CD14-positive monocyte (primary cell): ENCODE data around the gene DUOX2. TPM values are rescaled to one million over a fixed set of nuclear protein-coding genes. Genes with fewer than 3 reads are reported as not detected.
"Not testable (repeated sequence)": the region's sequence is repeated elsewhere in the genome, so short reads cannot be mapped to it uniquely, and the experiment has no call there.

Experiments used
- DNase-seq, 3 donors: peaks; one replicate each; pipeline ENCODE4 v3.0.0-alpha.2; 2011 to 2022
- H2AFZ ChIP-seq: 2 replicates; pipeline ENCODE4 v1.6.0; 2012; ENCODE audit warnings: mild to moderate bottlenecking, low read depth, low read length, inconsistent platforms; ENCODE audit not compliant: insufficient read depth, poor library complexity, severe bottlenecking
- H3K27ac ChIP-seq, 2 donors: 1 replicate in 1 of 2; 2 replicates in 1 of 2; pipeline ENCODE4 v1.5.1; 2012 to 2013; ENCODE audit warnings: low read length in 2 of 2, control low read depth in 1 of 2, inconsistent platforms in 1 of 2, low read depth in 1 of 2, mild to moderate bottlenecking in 1 of 2
- H3K27me3 ChIP-seq, 2 donors: one replicate each; pipeline versions ENCODE4 v1.6.0 to v1.6.1; 2011 to 2013; ENCODE audit warnings: low read length in 2 of 2; ENCODE audit not compliant: control insufficient read depth in 2 of 2, insufficient read depth in 2 of 2
- H3K36me3 ChIP-seq, 2 donors: replicated peaks in 1 of 2; 1 replicate in 1 of 2; 2 replicates in 1 of 2; pipeline versions ENCODE4 v1.5.1 to v1.6.1; 2012 to 2013; ENCODE audit warnings: low read length in 2 of 2, control low read depth in 1 of 2, inconsistent platforms in 1 of 2, mild to moderate bottlenecking in 1 of 2; ENCODE audit not compliant: insufficient read depth in 2 of 2, control insufficient read depth in 1 of 2
- H3K4me1 ChIP-seq, 2 donors: 1 replicate in 1 of 2; 2 replicates in 1 of 2; pipeline versions ENCODE4 v1.5.1 to v1.6.1; 2012 to 2013; ENCODE audit warnings: low read length in 2 of 2, control low read depth in 1 of 2, inconsistent platforms in 1 of 2, mild to moderate bottlenecking in 1 of 2, moderate library complexity in 1 of 2; ENCODE audit not compliant: insufficient read depth in 2 of 2, control insufficient read depth in 1 of 2
- H3K4me2 ChIP-seq: replicated peaks from 2 replicates; pipeline ENCODE3; 2012; ENCODE audit warnings: low read length, moderate library complexity, mild to moderate bottlenecking; ENCODE audit not compliant: poor library complexity, severe bottlenecking; ENCODE audit errors: extremely low read depth
- H3K4me3 ChIP-seq, 3 experiments: fragments of 200-600 bp in 1 of 3; sonication (generic) in 1 of 3; replicated peaks in 1 of 3; 1 replicate in 2 of 3; 2 replicates in 1 of 3; pipeline ENCODE4 v1.5.1; 2011 to 2013; ENCODE audit warnings: low read length in 3 of 3, mild to moderate bottlenecking in 3 of 3, control low read depth in 2 of 3, low read depth in 2 of 3, inconsistent platforms in 1 of 3, moderate library complexity in 1 of 3
- H3K79me2 ChIP-seq: 2 replicates; pipeline ENCODE4 v1.6.0; 2012; ENCODE audit warnings: mild to moderate bottlenecking, control low read depth, inconsistent platforms, low read length, moderate library complexity; ENCODE audit not compliant: insufficient read depth
- H3K9ac ChIP-seq: 2 replicates; pipeline ENCODE4 v1.6.0; 2017; ENCODE audit warnings: low read length, mild to moderate bottlenecking; ENCODE audit not compliant: insufficient read depth, poor library complexity, severe bottlenecking
- H3K9me3 ChIP-seq, 2 donors: replicated peaks in 1 of 2; 1 replicate in 1 of 2; 2 replicates in 1 of 2; pipeline versions ENCODE4 v1.5.1 to v1.6.1; 2012 to 2013; ENCODE audit warnings: low read length in 2 of 2, control low read depth in 1 of 2; ENCODE audit not compliant: control insufficient read depth in 1 of 2, insufficient read depth in 1 of 2
- H4K20me1 ChIP-seq: 2 replicates; pipeline ENCODE4 v1.6.0; 2012; ENCODE audit warnings: mild to moderate bottlenecking, low read length, control low read depth, moderate library complexity; ENCODE audit not compliant: insufficient read depth
- H3K27ac Mint-ChIP-seq, 7 donors: one replicate each; pipeline ENCODE4 v1.8.0; 2020; ENCODE audit warnings: mild to moderate bottlenecking in 7 of 7, mixed read lengths in 7 of 7, moderate library complexity in 6 of 7, inconsistent platforms in 2 of 7
- H3K27me3 Mint-ChIP-seq, 3 donors: one replicate each; pipeline ENCODE4 v1.8.0; 2021 to 2022; ENCODE audit warnings: low read depth in 3 of 3, mild to moderate bottlenecking in 3 of 3, mixed read lengths in 3 of 3, moderate library complexity in 3 of 3, inconsistent platforms in 1 of 3
- H3K36me3 Mint-ChIP-seq, 2 donors: one replicate each; pipeline ENCODE4 v1.8.0; 2020; ENCODE audit warnings: mixed read lengths in 2 of 2, inconsistent platforms in 1 of 2, mild to moderate bottlenecking in 1 of 2
- H3K4me1 Mint-ChIP-seq: one replicate; pipeline ENCODE4 v1.8.0; 2020; ENCODE audit warnings: mild to moderate bottlenecking, mixed read lengths
- H3K4me3 Mint-ChIP-seq, 2 donors: one replicate each; pipeline ENCODE4 v1.8.0; 2020; ENCODE audit warnings: mild to moderate bottlenecking in 2 of 2, mixed read lengths in 2 of 2, moderate library complexity in 1 of 2
- H3K9me3 Mint-ChIP-seq, 7 donors: one replicate each; pipeline ENCODE4 v1.8.0; 2020 to 2022; ENCODE audit warnings: mixed read lengths in 7 of 7, mild to moderate bottlenecking in 6 of 7, moderate library complexity in 6 of 7, inconsistent platforms in 2 of 7
- CTCF ChIP-seq: fragments of 200-600 bp; IDR thresholded peaks from one replicate; pipeline ENCODE4 v1.8.0; 2022; ENCODE audit warnings: antibody characterized with exemption, mild to moderate bottlenecking
- WGBS: methylation state at CpG from one replicate; pipeline ENCODE4 v1.1.5; 2013; ENCODE audit warnings: missing lambda C conversion rate; ENCODE audit not compliant: insufficient coverage; 5-methylcytosine and 5-hydroxymethylcytosine counted together
- intact Hi-C, 2 donors: fragments of 100-400 bp; cut with micrococcal nuclease; formaldehyde crosslinking; loops; one replicate each; pipeline versions ENCODE4 v1.15.0 to v1.15.1; 2023
- polyA plus RNA-seq, 3 donors: library from polyadenylated mRNA; depleted of rRNA in 1 of 3; unstranded in 2 of 3; stranded (reverse) in 1 of 3; fragments of 300-500 nt in 2 of 3; fragments of >200 nt in 1 of 3; fragmentation: Illumina TruSeq in 2 of 3; gene quantifications; 1 replicate in 2 of 3; 2 replicates in 1 of 3; pipeline ENCODE4 v1.2.3, GENCODE V29; 2012 to 2021

DUOX2 gene
- polyA plus RNA-seq, 3 donors = 0.01 TPM; not detected in 2

- intact Hi-C loops = no loop called here
- WGBS = no CpG with 5 or more reads among the region's 10 CpGs
- H3K4me3 ChIP-seq = no peak overlapping the region
- peaks cover 0 to 5% of the 10 kb centered on the region in 2 donors for H3K4me1 ChIP-seq
- TF ChIP-seq CTCF = no peak
- H3K27me3 ChIP-seq = peaks cover 29 to 54% of the 10 kb centered on the region in 2 donors
- Mint-ChIP-seq H3K4me3 (peak overlapping the region in 1 of 2 donors; percentile 60), H3K36me3 (no peaks in the 10 kb centered on the region), H3K9me3 (peaks cover 0 to 12% (median 3%) of the 10 kb centered on the region in 7 donors), H3K27ac (no peak overlapping the region), H3K27me3 (peaks cover 50 to 65% (median 55%) of the 10 kb centered on the region in 3 donors), H3K4me1 (peaks cover 10% of the 10 kb centered on the region)
- H3K79me2 ChIP-seq = no peaks in the 10 kb centered on the region
- no peak overlapping the region for H2AFZ ChIP-seq
- no peak overlapping the region for H3K4me2 ChIP-seq
- no peaks in the 10 kb centered on the region for H4K20me1 ChIP-seq
- no peaks in the 10 kb centered on the region for H3K36me3 ChIP-seq
- H3K9me3 ChIP-seq = peaks cover 0 to 17% of the 10 kb centered on the region in 2 donors
- DNase-seq = no peak
- H3K27ac ChIP-seq = no peak overlapping the region
- no peak overlapping the region for H3K9ac ChIP-seq
Observed at GRCh38 chr15:45136378-45136764, 22.4 kb upstream of the DUOX2 start.

GRCh38 chr15:45135705-45136377, 21.9 kb upstream of the DUOX2 start:
- H4K20me1 ChIP-seq, H3K36me3 ChIP-seq, H3K79me2 ChIP-seq, H3K27ac Mint-ChIP-seq, H3K4me1 Mint-ChIP-seq, H3K9ac ChIP-seq, H3K27ac ChIP-seq, H3K4me1 ChIP-seq, H3K4me3 ChIP-seq, DNase-seq, H3K4me2 ChIP-seq, H2AFZ ChIP-seq, H3K36me3 Mint-ChIP-seq, intact Hi-C loops: not testable (repeated sequence)
- H3K9me3 Mint-ChIP-seq = peaks cover 0 to 12% (median 3%) of the 10 kb centered on the region in 7 donors
- peak overlapping the region in 1 of 2 donors; percentile 60 for H3K4me3 Mint-ChIP-seq
- H3K9me3 ChIP-seq = peaks cover 0 to 17% of the 10 kb centered on the region in 2 donors
- H3K27me3 Mint-ChIP-seq = peaks cover 55 to 70% (median 60%) of the 10 kb centered on the region in 3 donors
- WGBS = 25% methylated on average over 2 of the region's 37 CpGs
- peaks cover 35 to 59% of the 10 kb centered on the region in 2 donors for H3K27me3 ChIP-seq
